Subcutaneous adipose tissue (tissue), 4 donors: ENCODE measurements around the gene BTBD7. TPM values are rescaled to one million over a fixed set of nuclear protein-coding genes. Genes with fewer than 3 reads are reported as not detected.

Experiments used
- CTCF ChIP-seq: fragments of 450-650 bp; IDR thresholded peaks from one replicate; pipeline ENCODE4 v1.5.1; 2016; ENCODE audit warnings: low read depth, mild to moderate bottlenecking, control low read depth, antibody characterized with exemption, moderate library complexity
- total RNA-seq, 4 donors: library from RNA; depleted of rRNA; stranded (reverse); fragments of >200 nt; gene quantifications; one replicate each; pipeline ENCODE4 v1.1.0, GENCODE V29; 2016

The BTBD7 gene
- total RNA-seq, 4 donors from 2014 or later, result 20.1 to 37.0 (median 23.7) TPM

GRCh38 chr14:93220509-93220908, 112.3 kb downstream of the BTBD7 start:
- no peak for TF ChIP-seq CTCF

GRCh38 chr14:93219103-93219726, 113.6 kb downstream of the BTBD7 start:
- no peak for TF ChIP-seq CTCF

- no peak for TF ChIP-seq CTCF
These were observed 118.2 kb downstream of the BTBD7 start for GRCh38 chr14:93214598-93214997.

GRCh38 chr14:93212432-93212831, 120.4 kb downstream of the BTBD7 start:
- no peak for TF ChIP-seq CTCF

GRCh38 chr14:93207468-93208308, 125.1 kb downstream of the BTBD7 start:
- no peak for TF ChIP-seq CTCF

- no peak for TF ChIP-seq CTCF
These were observed 125.9 kb downstream of the BTBD7 start, which contains the start of the genes GON7 and UBR7 for GRCh38 chr14:93206793-93207467. Gene GON7, minus strand, starts transcription at chr14:93207065. Its CDS starts 28 bp downstream, at chr14:93207037. Gene UBR7, plus strand, starts transcription at chr14:93207256. Its CDS starts 36 bp downstream, at chr14:93207292.

GRCh38 chr14:93201155-93201704, 131.6 kb downstream of the BTBD7 start:
- no peak for TF ChIP-seq CTCF
